Measurements from ENCODE around the gene FIG4.
"Not testable (repeated sequence)": the region's sequence is repeated elsewhere in the genome, so short reads cannot be mapped to it uniquely, and the experiment has no call there.

Gene FIG4

GRCh38 chr6:109714611-109715010 lies 23.5 kb downstream of the FIG4 start:
- H3K9me3 ChIP-seq: no peaks in the 10 kb centered on the region; the same call in 1 of the 2 replicates
- no peaks in the 10 kb centered on the region for H3K36me3 ChIP-seq (replicated peaks)
- DNase-seq (ENCODE audit: low spot score in 2 of 2): no peak
- H3K4me3 ChIP-seq: no peak overlapping the region
- in situ Hi-C loops (cut with MboI; ENCODE audit: low sequenced_read_pairs): loop anchor here (25.0 kb wide), 1 partner anchor 673 kb away; no protein-coding TSS in a partner anchor
- no peaks in the 10 kb centered on the region for H3K27me3 ChIP-seq (ENCODE audit: low read depth)
- peaks cover 3% of the 10 kb centered on the region for H3K4me1 ChIP-seq

DNA sequence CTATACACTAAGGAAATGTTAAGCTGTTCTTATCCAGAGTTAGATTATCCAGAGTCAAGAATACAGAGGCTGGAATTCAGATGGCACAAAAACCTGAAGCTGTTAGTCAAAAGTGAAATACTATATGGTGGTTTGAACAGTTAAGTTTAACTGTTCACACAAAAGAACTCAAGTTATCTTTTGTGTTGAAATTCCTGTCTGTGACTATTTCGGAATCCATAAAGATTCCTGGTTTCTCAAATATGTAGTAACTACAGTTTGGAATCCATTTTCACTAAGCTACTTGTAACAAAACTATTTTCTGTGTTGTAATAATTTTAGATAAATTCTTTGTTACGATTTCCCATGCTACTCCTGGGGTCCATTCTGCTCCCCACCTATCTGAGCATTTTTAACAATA lies 24.5 kb downstream of the FIG4 start:
- no peak overlapping the region for H3K4me3 ChIP-seq
- H3K4me1 ChIP-seq: peaks cover 11% of the 10 kb centered on the region
- H3K36me3 ChIP-seq (replicated peaks): no peaks in the 10 kb centered on the region
- DNase-seq (ENCODE audit: low spot score in 2 of 2): no peak
- no peaks in the 10 kb centered on the region for H3K9me3 ChIP-seq
- in situ Hi-C loops (cut with MboI; ENCODE audit: low sequenced_read_pairs): loop anchor here (25.0 kb wide), 1 partner anchor 672 kb away; no protein-coding TSS in a partner anchor
- H3K27me3 ChIP-seq (ENCODE audit: low read depth): no peaks in the 10 kb centered on the region

GRCh38 chr6:109717971-109718370 lies 26.9 kb downstream of the FIG4 start:
- H3K36me3 ChIP-seq (replicated peaks): no peaks in the 10 kb centered on the region
- no peaks in the 10 kb centered on the region for H3K27me3 ChIP-seq (ENCODE audit: low read depth)
- H3K9me3 ChIP-seq: no peaks in the 10 kb centered on the region
- H3K4me3 ChIP-seq: no peak overlapping the region
- DNase-seq (ENCODE audit: low spot score in 2 of 2): no peak
- peaks cover 11% of the 10 kb centered on the region for H3K4me1 ChIP-seq
- in situ Hi-C loops (cut with MboI; ENCODE audit: low sequenced_read_pairs): loop anchor here (25.0 kb wide), 1 partner anchor 669 kb away; no protein-coding TSS in a partner anchor

DNA sequence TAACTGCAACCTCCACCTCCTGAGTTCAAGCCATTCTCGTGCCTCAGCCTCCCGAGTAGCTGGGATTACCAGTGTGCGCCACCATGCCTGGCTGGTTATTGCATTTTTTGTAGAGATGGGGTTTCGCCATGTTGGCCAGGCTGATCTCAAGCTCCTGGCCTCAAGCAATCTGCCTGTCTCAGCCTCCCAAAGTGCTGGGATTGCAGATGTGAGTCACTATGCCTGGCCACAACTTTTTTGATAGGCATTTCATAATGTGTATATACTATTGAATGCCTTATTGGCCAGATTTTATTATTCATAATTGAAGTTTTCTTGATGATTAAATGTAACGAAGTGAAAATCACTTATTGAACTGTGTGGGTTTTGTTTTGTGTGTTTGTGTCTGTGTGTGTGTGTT lies 27.9 kb downstream of the FIG4 start:
- no peak for DNase-seq (ENCODE audit: low spot score in 2 of 2)
- H3K36me3 ChIP-seq (replicated peaks): no peaks in the 10 kb centered on the region
- no peaks in the 10 kb centered on the region for H3K27me3 ChIP-seq (ENCODE audit: low read depth)
- H3K4me1 ChIP-seq: peaks cover 11% of the 10 kb centered on the region
- no peak overlapping the region for H3K4me3 ChIP-seq
- in situ Hi-C loops (cut with MboI; ENCODE audit: low sequenced_read_pairs): loop anchor here (25.0 kb wide), 1 partner anchor 668 kb away; no protein-coding TSS in a partner anchor
- H3K9me3 ChIP-seq: no peaks in the 10 kb centered on the region

- Histone ChIP-seq H3K9me3 (no peaks in the 10 kb centered on the region), H3K4me1 (peaks cover 11% of the 10 kb centered on the region), H3K27me3 (ENCODE audit: low read depth) (no peaks in the 10 kb centered on the region), H3K36me3 (replicated peaks) (no peaks in the 10 kb centered on the region), H3K4me3 (no peak overlapping the region)
- no peak for DNase-seq (ENCODE audit: low spot score in 2 of 2)
- in situ Hi-C loops (cut with MboI; ENCODE audit: low sequenced_read_pairs): loop anchor here (25.0 kb wide), 1 partner anchor 667 kb away; no protein-coding TSS in a partner anchor
Observed at GRCh38 chr6:109720311-109720710, 29.2 kb downstream of the FIG4 start.

GRCh38 chr6:109722011-109722410 lies 30.9 kb downstream of the FIG4 start:
- no peaks in the 10 kb centered on the region for H3K27me3 ChIP-seq (ENCODE audit: low read depth)
- H3K4me3 ChIP-seq: no peak overlapping the region
- no peak for DNase-seq (ENCODE audit: low spot score in 2 of 2)
- no peaks in the 10 kb centered on the region for H3K9me3 ChIP-seq
- no peaks in the 10 kb centered on the region for H3K36me3 ChIP-seq (replicated peaks)
- peaks cover 11% of the 10 kb centered on the region for H3K4me1 ChIP-seq
- in situ Hi-C loops (cut with MboI; ENCODE audit: low sequenced_read_pairs): loop anchor here (25.0 kb wide), 1 partner anchor 665 kb away; no protein-coding TSS in a partner anchor

DNA sequence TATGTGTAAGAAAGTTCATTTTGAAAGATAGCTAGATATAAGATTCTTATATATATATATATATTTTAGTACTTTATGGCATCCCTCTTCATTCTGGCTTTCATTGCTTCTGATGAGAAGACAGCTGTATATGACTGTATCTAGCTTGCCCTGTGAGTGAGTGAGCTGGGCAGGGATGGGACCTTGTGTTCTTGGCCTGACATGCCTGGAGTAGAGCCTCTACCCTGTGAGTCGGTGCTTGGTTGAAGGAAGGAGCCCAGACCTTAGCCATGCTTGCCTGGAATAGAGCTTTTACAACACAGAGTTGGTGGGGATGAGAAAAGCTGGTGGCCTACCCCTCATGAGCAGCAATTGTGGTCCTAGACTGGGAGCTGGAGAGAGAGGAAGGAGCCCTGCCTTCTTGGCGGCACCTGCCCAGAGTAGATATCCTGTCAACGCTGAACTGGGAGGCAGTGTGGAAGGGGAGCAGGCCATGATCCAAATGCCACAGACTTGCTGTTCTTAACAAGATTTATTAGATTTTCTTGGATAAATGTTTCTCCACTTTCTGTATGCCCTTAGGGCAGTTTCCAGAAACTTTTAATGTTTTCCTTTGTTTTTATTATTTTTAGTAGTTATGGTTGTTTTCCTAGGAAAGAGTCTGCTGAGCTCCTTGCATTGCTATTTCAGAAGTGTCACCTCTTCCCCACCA lies 31.6 kb downstream of the FIG4 start:
- no peak for DNase-seq (ENCODE audit: low spot score in 2 of 2)
- no peaks in the 10 kb centered on the region for H3K36me3 ChIP-seq (replicated peaks)
- H3K27me3 ChIP-seq (ENCODE audit: low read depth): no peaks in the 10 kb centered on the region
- H3K4me3 ChIP-seq: no peak overlapping the region
- in situ Hi-C loops (cut with MboI; ENCODE audit: low sequenced_read_pairs): loop anchor here (25.0 kb wide), 1 partner anchor 665 kb away; no protein-coding TSS in a partner anchor
- H3K4me1 ChIP-seq: peaks cover 11% of the 10 kb centered on the region
- no peaks in the 10 kb centered on the region for H3K9me3 ChIP-seq

GRCh38 chr6:109725250-109725649 lies 34.2 kb downstream of the FIG4 start:
- in situ Hi-C loops (cut with MboI; ENCODE audit: low sequenced_read_pairs); DNase-seq (ENCODE audit: low spot score in 2 of 2); H3K4me1 ChIP-seq: not testable (repeated sequence)

DNA sequence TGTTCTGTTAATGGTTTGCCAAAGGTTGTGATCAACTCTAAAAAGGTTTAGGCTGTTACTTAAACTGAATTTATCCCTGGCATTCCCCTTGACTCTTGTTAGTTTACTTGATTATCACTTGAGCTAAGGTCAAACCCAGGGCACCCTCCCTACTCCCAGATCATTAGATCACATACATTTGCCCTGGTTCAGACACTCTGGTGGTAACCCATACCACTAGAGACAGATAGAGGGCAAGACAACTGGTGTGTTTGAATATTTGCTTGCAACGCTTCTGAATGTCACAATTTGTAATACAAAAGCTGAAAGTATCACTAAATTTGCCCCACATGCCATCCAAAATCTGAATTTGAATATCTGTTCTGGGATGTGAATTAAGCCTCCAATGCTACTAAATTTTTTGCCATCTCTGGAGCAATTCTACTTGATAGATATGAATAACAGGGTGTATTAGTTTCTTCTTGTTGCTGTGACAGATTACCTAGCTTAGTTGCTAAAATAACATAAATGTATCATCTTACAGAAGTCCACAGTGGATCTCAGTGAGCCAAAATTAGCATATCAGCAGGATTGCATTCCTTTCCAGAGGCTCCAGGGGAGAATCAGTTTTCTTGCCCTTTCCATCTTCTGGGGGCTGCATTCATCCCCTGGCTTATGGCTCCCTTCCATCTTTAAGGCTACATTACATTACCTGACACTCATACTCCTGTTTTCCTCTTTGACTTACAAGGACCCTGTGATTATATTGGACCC lies 45.4 kb downstream of the FIG4 start:
- in situ Hi-C loops (cut with MboI; ENCODE audit: low sequenced_read_pairs): no loop called here
- no peaks in the 10 kb centered on the region for H3K36me3 ChIP-seq (replicated peaks)

More at GRCh38 chr6:109725250-109725649, 34.2 kb downstream of the FIG4 start:
- not testable (repeated sequence) for H3K4me3 ChIP-seq; H3K27me3 ChIP-seq (ENCODE audit: low read depth); H3K36me3 ChIP-seq (replicated peaks); H3K9me3 ChIP-seq

DNA sequence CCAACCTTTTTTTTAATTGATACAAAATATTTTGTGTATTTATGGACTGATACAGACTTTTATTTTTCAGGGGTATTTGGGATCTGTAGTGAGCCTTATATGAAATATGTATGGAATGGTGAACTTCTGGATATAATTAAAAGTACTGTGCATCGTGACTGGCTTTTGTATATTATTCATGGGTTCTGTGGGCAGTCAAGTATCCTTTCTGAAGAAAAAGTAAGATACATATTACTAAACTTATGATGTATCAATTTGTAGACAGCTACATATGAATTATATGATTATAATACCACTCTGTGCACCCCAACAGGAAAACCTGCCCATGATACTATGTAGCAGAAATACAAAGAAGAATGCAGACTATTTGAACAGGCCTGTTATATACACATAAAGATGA lies 47.2 kb downstream of the FIG4 start:
- H3K36me3 ChIP-seq (replicated peaks): no peaks in the 10 kb centered on the region
- in situ Hi-C loops (cut with MboI; ENCODE audit: low sequenced_read_pairs): no loop called here
- no peak for DNase-seq (ENCODE audit: low spot score in 2 of 2)

More for the DNA sequence above, 45.4 kb downstream of the FIG4 start:
- H3K4me1 ChIP-seq: peaks cover 2% of the 10 kb centered on the region; the same call in 1 of the 2 replicates
- no peak for DNase-seq (ENCODE audit: low spot score in 2 of 2)
- no peak overlapping the region for H3K4me3 ChIP-seq
- no peaks in the 10 kb centered on the region for H3K27me3 ChIP-seq (ENCODE audit: low read depth)
- no peaks in the 10 kb centered on the region for H3K9me3 ChIP-seq

GRCh38 chr6:109738667-109739066 lies 47.6 kb downstream of the FIG4 start:
- Histone ChIP-seq H3K9me3 (no peaks in the 10 kb centered on the region), H3K36me3 (replicated peaks) (no peaks in the 10 kb centered on the region), H3K27me3 (ENCODE audit: low read depth) (no peaks in the 10 kb centered on the region), H3K4me3 (no peak overlapping the region), H3K4me1 (peaks cover 2% of the 10 kb centered on the region; the same call in 1 of the 2 replicates)
- in situ Hi-C loops (cut with MboI; ENCODE audit: low sequenced_read_pairs): no loop called here
- no peak for DNase-seq (ENCODE audit: low spot score in 2 of 2)

More for the DNA sequence above, 47.2 kb downstream of the FIG4 start:
- H3K9me3 ChIP-seq: no peaks in the 10 kb centered on the region
- no peak overlapping the region for H3K4me3 ChIP-seq
- no peaks in the 10 kb centered on the region for H3K27me3 ChIP-seq (ENCODE audit: low read depth)
- peaks cover 2% of the 10 kb centered on the region; the same call in 1 of the 2 replicates for H3K4me1 ChIP-seq

DNA sequence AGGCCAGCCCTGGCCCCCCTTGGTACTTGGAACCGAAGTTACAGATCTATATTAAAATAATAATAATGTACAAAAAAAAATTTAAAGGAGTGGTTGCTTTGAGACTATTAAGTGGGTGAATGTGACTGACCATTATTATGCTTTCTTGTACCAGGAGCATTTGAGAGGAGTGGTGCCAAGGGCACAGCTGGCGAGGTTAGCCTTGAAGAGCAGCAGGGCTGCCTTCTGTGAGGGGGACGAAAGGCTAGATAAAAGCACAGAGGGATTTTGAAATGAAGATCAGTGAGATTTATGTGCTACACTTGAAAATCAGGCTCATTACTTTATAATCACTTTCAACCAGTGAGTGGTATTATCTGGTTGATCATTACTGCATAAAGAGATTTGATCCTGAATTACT lies 48.6 kb downstream of the FIG4 start:
- no peaks in the 10 kb centered on the region for H3K9me3 ChIP-seq
- peaks cover 2% of the 10 kb centered on the region; the same call in 1 of the 2 replicates for H3K4me1 ChIP-seq
- no peak overlapping the region for H3K4me3 ChIP-seq
- H3K36me3 ChIP-seq (replicated peaks): no peaks in the 10 kb centered on the region
- in situ Hi-C loops (cut with MboI; ENCODE audit: low sequenced_read_pairs): no loop called here
- no peaks in the 10 kb centered on the region for H3K27me3 ChIP-seq (ENCODE audit: low read depth)
- no peak for DNase-seq (ENCODE audit: low spot score in 2 of 2)

DNA sequence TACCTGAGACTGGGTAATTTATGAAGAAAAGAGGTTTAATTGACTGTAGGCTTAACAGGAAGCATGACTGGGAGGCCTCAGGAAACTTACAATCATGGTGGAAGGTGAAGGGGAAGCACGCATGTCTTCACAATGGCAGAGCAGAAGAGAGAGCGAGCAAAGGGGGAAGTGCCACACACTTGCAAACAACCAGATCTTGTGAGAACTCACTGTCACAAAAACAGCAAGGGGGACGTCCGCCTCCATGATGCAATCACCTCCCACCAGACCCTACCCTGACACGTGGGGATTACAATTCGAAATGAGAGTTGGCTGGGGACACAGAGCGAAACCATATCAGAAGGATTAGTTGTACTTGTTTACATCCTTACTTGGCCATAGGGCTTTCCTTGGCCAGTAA lies 49.7 kb downstream of the FIG4 start:
- Histone ChIP-seq H3K36me3 (replicated peaks) (no peaks in the 10 kb centered on the region), H3K4me3 (no peak overlapping the region), H3K27me3 (ENCODE audit: low read depth) (no peaks in the 10 kb centered on the region), H3K4me1 (peaks cover 2% of the 10 kb centered on the region; the same call in 1 of the 2 replicates), H3K9me3 (no peaks in the 10 kb centered on the region)
- in situ Hi-C loops (cut with MboI; ENCODE audit: low sequenced_read_pairs): no loop called here
- no peak for DNase-seq (ENCODE audit: low spot score in 2 of 2)

- Histone ChIP-seq H3K27me3 (ENCODE audit: low read depth) (no peaks in the 10 kb centered on the region), H3K4me1 (no peaks in the 10 kb centered on the region), H3K9me3 (no peaks in the 10 kb centered on the region), H3K4me3 (no peak overlapping the region), H3K36me3 (replicated peaks) (no peaks in the 10 kb centered on the region)
- DNase-seq (ENCODE audit: low spot score in 2 of 2): no peak
- in situ Hi-C loops (cut with MboI; ENCODE audit: low sequenced_read_pairs): no loop called here
Observed at GRCh38 chr6:109743739-109744138, 52.6 kb downstream of the FIG4 start.
